T1000 (cell line): ENCODE results near the gene PRRT1.
"Not testable (repeated sequence)": the region's sequence is repeated elsewhere in the genome, so short reads cannot be mapped to it uniquely, and the experiment has no call there.

Experiments used
- DNase-seq: peaks from one replicate; lab custom pipeline; 2025; ENCODE audit warnings: mixed read lengths; lab: John Stamatoyannopoulos, UW

The PRRT1 gene

GRCh38 chr6:32187725-32188380, 36.1 kb upstream of the PRRT1 start:
- DNase-seq: not testable (repeated sequence)

GRCh38 chr6:32187009-32187709, 35.4 kb upstream of the PRRT1 start:
- no peak for DNase-seq

GRCh38 chr6:32186151-32186840, 34.6 kb upstream of the PRRT1 start:
- not testable (repeated sequence) for DNase-seq

DNA sequence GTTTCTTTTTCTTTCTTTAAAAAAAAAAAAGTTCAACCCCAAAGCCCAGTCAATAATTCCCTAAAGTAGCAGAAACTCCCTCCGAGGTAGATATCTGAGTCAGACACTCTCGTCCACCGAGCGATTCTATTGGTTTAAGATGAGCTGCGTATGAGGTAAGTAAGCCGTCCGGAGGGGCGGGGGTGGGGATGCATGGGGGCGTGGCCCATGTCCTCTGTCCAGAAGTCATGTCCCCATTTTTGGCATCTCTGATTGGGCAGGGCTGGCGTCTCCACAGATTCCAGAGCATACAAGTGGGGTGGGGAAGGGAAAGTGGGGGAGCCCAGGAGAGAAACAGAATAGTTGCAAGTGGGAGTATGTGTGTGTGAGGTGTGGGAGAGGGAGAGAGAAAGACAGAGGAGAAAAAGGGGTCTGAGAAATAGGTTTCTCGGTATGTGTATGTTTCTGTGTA, 34.0 kb upstream of the PRRT1 start:
- DNase-seq: peak; percentile 72

- DNase-seq: no peak
These were observed 32.4 kb upstream of the PRRT1 start, which contains the start of gene AGER for GRCh38 chr6:32184084-32184640. Gene AGER (minus strand): TSS chr6:32184253. CDS start chr6:32184222, 31 bp downstream.

GRCh38 chr6:32183483-32184083, 31.8 kb upstream of the PRRT1 start:
- no peak for DNase-seq

DNA sequence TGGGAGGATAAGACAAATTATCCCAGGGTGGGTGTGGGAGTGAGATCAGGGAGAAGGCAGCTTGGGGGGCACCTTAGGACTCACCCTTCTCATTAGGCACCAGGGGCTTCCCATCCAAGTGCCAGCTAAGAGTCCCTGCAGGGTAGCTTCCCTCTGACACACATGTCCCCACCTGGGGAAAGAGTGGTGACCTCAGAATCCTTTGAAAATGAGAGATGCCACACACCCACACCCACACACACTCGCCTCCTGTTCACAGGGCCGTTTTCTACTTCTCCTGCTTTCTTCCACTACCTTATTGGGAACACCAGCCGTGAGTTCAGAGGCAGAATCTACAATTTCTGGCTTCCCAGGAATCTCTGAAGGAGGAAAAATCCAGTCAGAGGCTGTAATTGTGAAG, 31.3 kb upstream of the PRRT1 start:
- no peak for DNase-seq

DNA sequence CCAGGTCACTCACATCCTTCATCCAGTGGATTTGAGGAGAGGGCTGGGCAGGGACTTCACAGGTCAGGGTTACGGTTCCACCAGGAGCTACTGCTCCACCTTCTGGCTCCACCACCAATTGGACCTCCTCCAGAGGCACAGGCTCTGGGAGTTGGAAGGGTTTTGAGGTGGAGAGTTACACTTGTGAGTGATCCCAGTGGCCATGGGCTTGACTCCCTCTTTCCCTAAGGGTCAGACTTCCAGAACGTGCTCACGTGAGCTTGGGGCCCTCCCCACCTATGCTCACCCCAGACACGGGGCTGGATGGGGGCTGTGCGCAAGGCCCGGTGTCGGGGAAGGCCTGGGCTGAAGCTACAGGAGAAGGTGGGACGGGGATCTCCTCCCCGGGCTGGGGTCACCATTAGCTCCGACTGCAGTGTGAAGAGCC, 30.8 kb upstream of the PRRT1 start:
- DNase-seq: no peak

DNA sequence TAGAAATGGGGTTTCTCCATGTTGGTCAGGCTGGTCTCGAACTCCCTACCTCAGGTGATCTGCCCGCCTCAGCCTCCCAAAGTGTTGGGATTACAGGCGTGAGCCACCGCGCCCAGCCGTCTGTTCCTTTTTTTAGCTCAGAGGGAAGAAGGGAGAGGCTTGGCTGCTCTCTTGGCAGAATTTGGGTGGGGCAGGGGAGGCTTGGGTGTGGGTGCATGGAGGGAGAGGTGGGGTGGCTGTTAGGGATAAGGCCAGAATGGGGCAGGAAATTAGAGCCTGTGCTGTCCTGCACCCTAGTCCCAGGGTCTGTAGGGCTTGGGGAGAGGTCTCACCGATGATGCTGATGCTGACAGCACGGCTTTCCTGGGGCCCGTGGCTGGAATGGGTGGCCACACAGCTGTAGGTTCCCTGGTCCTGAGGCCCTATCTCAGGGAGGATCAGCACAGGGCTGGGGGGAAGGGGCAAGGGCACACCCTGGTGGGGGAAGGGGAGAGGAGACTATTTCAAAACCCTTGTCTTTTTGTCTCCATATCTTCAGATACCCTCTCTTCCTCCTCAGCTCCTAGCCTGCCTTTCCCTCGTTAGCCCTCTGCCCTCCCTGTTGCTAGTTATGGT, 30.3 kb upstream of the PRRT1 start:
- no peak for DNase-seq

DNA sequence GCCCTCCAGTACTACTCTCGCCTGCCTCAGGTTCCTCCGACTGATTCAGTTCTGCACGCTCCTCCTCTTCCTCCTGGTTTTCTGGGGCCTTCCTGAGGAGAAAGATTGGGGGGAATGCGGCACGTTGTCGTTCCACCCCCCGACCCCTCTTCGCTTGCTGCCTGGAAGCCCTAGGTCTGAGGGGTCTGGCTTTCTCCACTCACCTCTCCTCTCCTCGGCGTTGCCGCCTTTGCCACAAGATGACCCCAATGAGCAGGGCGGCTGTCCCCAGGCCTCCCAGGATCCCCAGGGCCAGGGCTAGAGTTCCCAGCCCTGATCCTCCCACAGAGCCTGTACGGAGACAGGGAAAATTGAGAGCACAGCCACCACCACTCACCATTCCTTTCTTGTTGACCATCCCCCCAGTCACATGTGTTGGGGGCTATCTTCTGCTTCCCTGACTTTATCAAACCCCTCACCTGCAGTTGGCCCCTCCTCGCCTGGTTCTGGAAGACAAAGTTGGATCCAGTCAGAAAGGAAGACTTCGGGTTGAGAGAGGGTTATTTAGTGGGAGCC, 29.5 kb upstream of the PRRT1 start:
- DNase-seq: no peak

DNA sequence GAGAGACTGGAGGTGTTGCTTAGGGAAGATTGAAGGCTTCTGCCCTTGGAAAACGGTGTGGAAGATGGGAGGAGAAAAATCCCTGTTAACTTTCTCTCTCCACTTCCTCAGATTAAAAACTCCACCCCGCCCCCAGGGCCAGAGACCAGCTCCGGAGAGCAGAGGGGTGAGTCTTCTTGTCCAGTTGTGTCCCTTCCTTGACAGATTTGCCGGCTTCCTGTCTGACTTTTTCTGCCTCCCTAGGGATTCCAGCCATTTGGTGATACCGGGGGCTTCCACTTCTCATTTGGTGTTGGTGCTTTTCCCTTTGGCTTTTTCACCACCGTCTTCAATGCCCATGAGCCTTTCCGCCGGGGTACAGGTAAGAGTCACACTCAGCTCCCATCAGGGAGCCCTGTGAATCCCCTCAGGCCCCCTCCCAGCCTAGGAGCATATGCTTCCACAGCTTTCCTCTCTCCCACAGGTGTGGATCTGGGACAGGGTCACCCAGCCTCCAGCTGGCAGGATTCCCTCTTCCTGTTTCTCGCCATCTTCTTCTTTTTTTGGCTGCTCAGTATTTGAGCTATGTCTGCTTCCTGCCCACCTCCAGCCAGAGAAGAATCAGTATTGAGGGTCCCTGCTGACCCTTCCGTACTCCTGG, 28.1 kb upstream of the PRRT1 start:
- DNase-seq: no peak

DNA sequence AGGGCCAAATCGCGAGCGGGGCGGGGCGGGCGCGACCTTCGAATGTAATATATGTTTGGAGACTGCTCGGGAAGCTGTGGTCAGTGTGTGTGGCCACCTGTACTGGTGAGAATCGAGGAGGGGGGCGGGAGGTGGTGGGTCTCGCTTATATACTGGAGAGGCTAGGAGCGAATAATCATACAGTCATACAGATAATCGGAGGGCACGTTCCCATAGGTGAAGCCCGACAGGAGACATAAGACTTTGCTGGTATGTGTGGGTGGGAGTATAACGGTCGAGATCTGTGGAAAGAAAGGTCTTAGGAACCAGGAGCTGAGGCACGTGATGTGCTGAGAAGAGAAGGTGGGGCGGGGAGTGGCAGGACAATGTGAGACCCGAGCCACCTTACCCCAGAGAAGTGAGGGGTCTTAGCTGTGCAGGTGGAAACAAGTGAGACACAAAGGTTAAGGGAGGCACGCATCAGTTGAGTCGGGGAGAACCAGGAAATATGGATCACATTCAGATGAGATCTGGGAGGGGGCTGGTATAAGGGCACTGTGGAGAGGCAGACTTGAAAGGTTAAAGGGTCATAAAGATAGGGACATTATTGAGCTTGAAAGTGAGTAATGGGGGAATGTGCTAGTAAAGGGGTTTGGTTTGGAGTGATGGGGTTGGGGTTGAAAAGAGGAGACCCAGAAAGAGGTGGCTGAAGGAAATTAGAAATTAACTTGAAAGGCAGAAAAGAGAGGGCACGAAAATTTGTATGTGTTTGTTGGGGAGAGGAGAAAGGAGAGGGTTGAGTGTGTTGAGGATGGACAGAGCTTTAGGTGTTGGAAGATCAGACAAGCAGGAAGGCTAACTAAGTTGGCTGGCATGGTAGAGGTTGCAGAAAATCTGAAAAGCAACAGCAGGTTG, 27.1 kb upstream of the PRRT1 start:
- no peak for DNase-seq

DNA sequence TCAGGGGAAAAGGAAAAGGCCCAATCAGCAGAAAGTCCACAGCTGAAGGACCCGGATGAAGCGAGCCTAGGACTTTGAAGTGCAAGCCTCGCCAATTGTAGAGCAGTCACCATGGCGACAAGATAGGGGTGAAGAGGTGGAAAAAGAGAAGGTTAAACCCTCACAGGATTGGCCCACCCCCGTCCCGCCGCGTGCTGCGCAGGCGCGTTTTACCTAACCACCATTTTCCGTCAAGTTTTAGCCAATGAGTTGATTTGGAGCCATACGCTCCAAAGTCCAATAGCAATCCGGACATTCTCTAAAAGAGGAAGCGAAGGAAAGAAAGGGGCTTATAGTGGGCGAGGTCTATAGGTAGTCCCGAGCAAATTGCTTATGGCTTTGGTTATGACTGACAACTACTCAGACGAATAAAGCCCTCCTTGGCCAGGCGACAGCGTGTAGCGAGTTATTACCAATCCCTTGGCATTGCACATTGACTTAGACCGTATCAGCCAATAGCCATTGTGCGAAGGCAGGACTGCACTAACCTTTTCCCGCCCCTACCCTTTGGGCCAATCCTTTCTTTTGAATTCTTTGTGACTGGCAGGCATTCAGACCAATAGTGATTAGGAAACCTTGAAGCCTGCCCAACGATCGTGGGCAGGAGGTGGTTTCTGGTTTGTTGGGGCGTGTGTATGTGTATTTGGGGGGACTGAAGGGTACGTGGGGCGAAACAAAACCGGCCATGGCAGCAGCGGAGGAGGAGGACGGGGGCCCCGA, 26.2 kb upstream of the PRRT1 start, which contains the start of gene RNF5:
TSS of gene RNF5 (plus strand) at position 618 of the 759 bp plus-strand sequence. CDS start at position 725, 107 bp downstream.
- DNase-seq: peak; percentile 97

- DNase-seq: no peak
These were observed 25.5 kb upstream of the PRRT1 start for GRCh38 chr6:32177183-32177787.

GRCh38 chr6:32176476-32177182, 24.9 kb upstream of the PRRT1 start:
- DNase-seq: no peak

DNA sequence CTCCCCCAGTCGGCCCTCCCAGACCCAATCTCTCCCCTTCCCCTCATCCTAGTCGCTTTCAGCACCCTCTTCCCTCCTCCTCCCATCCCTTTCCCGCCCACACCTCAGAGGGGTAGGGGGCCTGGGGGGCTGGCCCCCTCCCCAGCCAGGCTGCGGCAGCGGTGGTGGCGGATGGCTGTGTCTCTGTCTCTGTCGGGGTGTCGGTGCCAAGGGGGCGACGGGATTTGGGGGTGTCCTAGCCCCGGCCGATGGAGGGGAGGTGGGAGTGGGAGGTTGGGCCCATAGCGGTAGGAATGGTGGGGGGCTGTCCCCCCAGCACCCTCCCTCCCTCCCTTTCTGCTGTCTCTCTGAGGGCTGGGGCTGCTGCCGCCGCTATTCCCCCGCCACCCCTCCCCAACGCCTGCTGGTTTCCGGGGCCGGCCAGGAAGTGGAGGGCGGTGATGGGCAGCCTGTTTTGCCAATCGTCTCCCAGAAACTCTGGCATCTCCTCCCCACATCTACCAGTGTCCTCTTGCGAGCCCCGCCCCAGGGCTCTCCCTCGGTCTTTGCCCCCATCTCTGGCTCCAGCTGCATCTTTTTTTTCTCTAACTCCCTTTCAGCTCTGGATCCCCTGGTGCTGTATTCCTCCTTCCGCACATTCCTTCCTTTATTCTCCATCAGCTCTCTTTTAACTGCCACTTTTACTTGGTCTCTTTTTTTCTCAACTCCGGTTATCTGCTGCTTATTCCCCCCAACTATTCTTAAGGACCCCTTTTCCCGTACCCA, 24.2 kb upstream of the PRRT1 start, which contains the start of gene AGPAT1:
TSS of gene AGPAT1 (minus strand) at position 374 of the 765 bp plus-strand sequence. CDS start 4,588 bp downstream, outside the sequence.
- peak; percentile 93 for DNase-seq

GRCh38 chr6:32175322-32175710, 23.6 kb upstream of the PRRT1 start:
- DNase-seq: no peak
